H1 (cell line): Measurements from ENCODE around the gene RMDN2. TPM values are rescaled to one million over a fixed set of nuclear protein-coding genes. Genes with fewer than 3 reads are reported as not detected.

ENCODE experiments used
- BRCA1 ChIP-seq: IDR thresholded peaks from 2 replicates; pipeline ENCODE4 v1.6.1; 2012; ENCODE audit warnings: low read depth, low read length, improper control_type of control experiment
- CREB1 ChIP-seq: IDR thresholded peaks from 2 replicates; pipeline ENCODE4 v1.6.1; 2012; ENCODE audit warnings: inconsistent platforms
- KDM1A ChIP-seq: fragments of 200-600, 300-600 bp; sonication (generic); IDR thresholded peaks from 2 replicates; pipeline ENCODE4 v1.7.1; 2016; ENCODE audit warnings: mild to moderate bottlenecking, low read length, borderline replicate concordance
- SAP30 ChIP-seq: fragments of 300-600 bp; sonication (generic); IDR thresholded peaks from 2 replicates; pipeline ENCODE4 v1.7.1; 2012; ENCODE audit warnings: low read length, moderate library complexity, mild to moderate bottlenecking, inconsistent platforms; ENCODE audit not compliant: insufficient read depth, insufficient replicate concordance
- polyA plus RNA-seq, 7 experiments: library from polyadenylated mRNA; depleted of rRNA in 3 of 7; stranded (reverse) in 5 of 7; unstranded in 2 of 7; fragments of >200 nt in 5 of 7; fragments of 200-250 nt in 2 of 7; gene quantifications; 1 replicate in 5 of 7; 2 replicates in 1 of 7; 4 replicates in 1 of 7; pipeline versions ENCODE4 v1.2.1 to v1.2.3, GENCODE V29; 2011 to 2013; ENCODE audit warnings: missing spikeins in 2 of 7, mixed read lengths in 2 of 7
- total RNA-seq: library from RNA; stranded (reverse); fragmentation: NEBNext Ultra II Directional; extraction: Animal tissue kit (Norgen Biotek cat#: 25700); gene quantifications from 2 replicates; pipeline ENCODE4 v1.2.1, GENCODE V29; 2021
- TF ChIP-seq, protein P1 (sequence below): IDR thresholded peaks from 2 replicates; pipeline ENCODE4 v1.6.1; 2012; ENCODE audit warnings: inconsistent platforms

The RMDN2 gene
- total and polyA plus RNA-seq, 2 of the 8 experiments (the other 6 are each of a cell fraction or from before 2014, with no cell fraction given), result 0.53 to 3.0 TPM

DNA sequence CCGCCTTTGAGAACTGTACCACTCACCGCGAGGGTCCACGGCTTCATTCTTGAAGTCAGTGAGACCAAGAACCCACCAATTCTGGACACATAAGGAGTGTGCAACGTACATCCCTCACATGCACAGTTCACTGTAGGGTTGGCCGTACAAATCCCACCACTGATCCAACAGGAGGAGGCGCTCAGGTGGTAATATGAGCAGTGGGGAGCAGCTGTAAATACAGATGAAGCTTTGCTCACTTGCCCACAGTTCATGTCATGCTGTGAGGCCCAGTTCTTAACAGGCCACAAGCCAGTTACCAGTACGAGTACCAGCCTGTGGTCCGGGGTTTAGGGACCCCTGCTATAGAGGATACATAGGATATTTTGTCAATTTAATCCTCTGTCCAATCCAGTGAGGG is 96.5 kb downstream of the RMDN2 start (continued):
- TF ChIP-seq BRCA1, result no peak
- TF ChIP-seq, protein P1, sequence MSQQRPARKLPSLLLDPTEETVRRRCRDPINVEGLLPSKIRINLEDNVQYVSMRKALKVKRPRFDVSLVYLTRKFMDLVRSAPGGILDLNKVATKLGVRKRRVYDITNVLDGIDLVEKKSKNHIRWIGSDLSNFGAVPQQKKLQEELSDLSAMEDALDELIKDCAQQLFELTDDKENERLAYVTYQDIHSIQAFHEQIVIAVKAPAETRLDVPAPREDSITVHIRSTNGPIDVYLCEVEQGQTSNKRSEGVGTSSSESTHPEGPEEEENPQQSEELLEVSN, result no peak
- no peak for TF ChIP-seq CREB1
- no peak for TF ChIP-seq SAP30
- no peak for TF ChIP-seq KDM1A
